Measurements from ENCODE around the gene TM9SF4.

The TM9SF4 gene, protein sequence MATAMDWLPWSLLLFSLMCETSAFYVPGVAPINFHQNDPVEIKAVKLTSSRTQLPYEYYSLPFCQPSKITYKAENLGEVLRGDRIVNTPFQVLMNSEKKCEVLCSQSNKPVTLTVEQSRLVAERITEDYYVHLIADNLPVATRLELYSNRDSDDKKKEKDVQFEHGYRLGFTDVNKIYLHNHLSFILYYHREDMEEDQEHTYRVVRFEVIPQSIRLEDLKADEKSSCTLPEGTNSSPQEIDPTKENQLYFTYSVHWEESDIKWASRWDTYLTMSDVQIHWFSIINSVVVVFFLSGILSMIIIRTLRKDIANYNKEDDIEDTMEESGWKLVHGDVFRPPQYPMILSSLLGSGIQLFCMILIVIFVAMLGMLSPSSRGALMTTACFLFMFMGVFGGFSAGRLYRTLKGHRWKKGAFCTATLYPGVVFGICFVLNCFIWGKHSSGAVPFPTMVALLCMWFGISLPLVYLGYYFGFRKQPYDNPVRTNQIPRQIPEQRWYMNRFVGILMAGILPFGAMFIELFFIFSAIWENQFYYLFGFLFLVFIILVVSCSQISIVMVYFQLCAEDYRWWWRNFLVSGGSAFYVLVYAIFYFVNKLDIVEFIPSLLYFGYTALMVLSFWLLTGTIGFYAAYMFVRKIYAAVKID

GRCh38 chr20:32109392-32110172 is at the start of gene TM9SF4:
TSS of gene TM9SF4 (plus strand) at chr20:32109714. CDS start at chr20:32109741, 27 bp downstream.
- DNase-seq (ENCODE audit: low read depth, low spot score) = peak; percentile 92

DNA sequence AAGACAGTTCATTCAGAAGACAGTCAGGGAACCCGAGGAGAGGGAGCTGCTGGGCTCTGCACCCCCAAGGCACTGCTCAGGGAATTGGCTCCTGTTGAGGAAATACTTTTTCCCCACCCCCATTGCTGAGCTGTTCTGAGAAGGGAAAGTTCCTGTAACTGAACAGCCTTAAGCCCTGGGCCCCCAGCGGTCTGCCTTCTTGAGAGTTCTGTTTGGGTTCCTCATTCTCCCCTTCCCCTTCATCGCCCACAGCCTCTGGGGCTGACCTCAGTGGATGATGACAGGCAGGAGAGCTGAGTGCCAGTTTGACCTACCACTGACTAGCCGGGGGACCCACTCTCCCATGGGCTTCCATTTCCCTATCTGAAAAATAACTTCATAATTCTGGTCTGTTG is 46.7 kb upstream of the TM9SF4 start:
- no peak for DNase-seq (ENCODE audit: low read depth, low spot score)

- no peak for DNase-seq (ENCODE audit: low read depth, low spot score)
Measured at GRCh38 chr20:32063695-32064094, 45.8 kb upstream of the TM9SF4 start.

GRCh38 chr20:32064667-32065066 is 44.8 kb upstream of the TM9SF4 start:
- DNase-seq (ENCODE audit: low read depth, low spot score) = no peak

GRCh38 chr20:32067234-32067821 is 42.2 kb upstream of the TM9SF4 start:
- no peak for DNase-seq (ENCODE audit: low read depth, low spot score)

DNA sequence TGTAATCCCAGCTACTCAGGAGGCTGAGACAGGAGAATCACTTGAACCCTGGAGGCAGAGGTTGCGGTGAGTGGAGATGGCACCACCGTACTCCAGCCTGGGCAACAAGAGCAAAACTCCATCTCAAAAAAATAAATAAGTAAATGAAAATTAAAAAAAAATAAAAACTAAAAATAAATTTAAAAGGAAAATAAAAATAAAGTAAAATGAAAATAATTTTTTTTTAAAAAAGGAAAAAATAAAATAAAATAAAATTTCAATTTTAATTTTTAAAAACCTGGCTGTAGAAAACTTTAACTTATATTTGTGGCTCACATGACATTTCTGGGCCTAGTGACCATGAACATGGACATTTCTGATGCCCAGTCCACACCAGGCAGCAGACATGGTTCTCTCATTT is 41.3 kb upstream of the TM9SF4 start:
- DNase-seq (ENCODE audit: low read depth, low spot score) = no peak

- DNase-seq (ENCODE audit: low read depth, low spot score) = no peak
Measured at GRCh38 chr20:32069711-32070110, 39.8 kb upstream of the TM9SF4 start.

GRCh38 chr20:32070282-32070681 is 39.2 kb upstream of the TM9SF4 start:
- no peak for DNase-seq (ENCODE audit: low read depth, low spot score)

- no peak for DNase-seq (ENCODE audit: low read depth, low spot score)
Measured at GRCh38 chr20:32070690-32071213, 38.8 kb upstream of the TM9SF4 start.

DNA sequence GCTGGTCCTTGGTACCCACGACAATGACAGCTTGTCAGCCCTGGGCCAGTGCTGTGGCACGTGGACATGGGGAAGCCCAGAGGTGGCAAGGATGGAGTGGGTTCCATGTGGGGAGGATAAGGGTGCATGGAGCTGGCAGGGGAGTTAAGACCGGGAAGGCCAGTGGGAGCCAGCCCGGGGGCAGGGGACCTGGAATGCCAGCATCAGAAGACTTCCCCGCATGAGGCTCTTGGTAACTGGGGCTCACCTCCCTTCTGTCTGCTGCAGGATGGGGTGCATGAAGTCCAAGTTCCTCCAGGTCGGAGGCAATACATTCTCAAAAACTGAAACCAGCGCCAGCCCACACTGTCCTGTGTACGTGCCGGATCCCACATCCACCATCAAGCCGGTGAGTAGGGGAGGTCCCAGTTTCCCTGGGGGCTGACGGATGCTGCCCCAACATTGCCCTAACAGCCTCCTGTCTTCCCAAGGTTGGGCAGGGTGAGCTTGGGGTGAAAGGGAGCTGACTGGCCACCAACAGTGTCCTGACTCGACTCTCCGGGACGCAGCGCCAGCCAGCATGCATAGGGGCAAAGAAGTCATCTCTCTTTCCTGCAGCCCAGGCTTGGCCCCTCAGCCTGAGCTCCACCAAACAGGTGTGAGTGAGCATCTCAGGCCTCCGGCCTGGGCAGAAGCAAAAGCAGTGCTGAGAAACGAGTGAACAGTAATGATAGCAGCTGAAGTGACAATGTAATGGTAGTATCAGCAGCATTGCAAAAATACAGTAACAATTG is 37.9 kb upstream of the TM9SF4 start:
- DNase-seq (ENCODE audit: low read depth, low spot score) = no peak

GRCh38 chr20:32072168-32072750 is 37.3 kb upstream of the TM9SF4 start:
- no peak for DNase-seq (ENCODE audit: low read depth, low spot score)

DNA sequence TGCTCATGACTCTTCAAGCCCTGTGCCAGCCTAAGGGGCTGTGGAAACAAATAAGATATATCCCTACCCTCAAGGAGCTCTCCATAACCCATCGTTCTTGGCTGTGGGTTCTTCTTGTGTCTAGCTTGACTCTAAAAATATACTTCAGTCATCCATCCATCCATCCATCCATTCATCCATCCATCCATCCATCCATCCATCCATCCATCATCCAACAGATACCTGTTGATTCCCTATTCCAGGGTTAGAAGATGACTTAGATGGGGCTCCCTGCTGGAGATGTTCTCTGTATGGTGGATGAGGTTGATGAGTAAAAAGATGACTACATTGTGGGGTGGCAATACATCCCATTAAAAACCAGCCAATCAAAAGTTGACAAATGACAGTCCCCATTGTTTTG is 34.0 kb upstream of the TM9SF4 start:
- no peak for DNase-seq (ENCODE audit: low read depth, low spot score)

DNA sequence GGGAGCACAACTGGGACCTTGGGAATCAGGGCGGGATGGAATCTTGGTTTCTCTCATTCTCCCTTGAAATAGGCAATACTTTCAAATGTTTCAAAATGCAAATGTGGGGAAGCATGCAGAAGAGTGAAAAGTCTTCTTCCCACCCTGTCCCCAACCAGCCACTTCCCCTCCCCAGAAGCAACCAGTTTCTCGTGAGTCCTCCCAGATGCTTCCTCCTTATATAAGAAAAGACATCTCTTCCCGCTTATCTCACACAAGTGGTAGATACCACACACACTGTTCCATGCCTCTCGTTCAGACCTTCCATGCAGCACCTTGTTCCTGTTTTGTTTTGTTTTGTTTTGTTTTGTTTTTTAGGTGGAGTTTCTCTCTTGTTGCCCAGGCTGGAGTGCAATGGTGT is 32.3 kb upstream of the TM9SF4 start:
- no peak for DNase-seq (ENCODE audit: low read depth, low spot score)

GRCh38 chr20:32078322-32078721 is 31.2 kb upstream of the TM9SF4 start:
- no peak for DNase-seq (ENCODE audit: low read depth, low spot score)

DNA sequence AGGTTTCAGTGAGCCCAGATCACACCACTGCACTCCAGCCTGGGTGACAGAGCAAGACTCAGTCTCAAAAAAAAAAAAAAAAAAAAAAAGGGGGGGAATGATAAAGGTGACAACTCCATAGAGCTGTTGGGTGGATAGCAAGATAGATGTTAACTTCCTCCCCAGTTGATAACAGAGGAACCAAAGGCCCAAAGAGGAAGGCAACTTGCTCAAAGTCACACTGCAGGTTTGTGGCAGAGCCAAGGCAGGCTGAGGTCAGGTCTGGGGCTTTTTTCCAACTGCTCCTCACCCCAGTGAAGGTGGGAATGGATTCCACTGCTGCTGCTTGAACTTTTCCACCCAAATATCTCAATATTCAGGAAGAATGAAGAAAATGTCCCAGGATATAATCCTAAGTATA is 30.7 kb upstream of the TM9SF4 start:
- DNase-seq (ENCODE audit: low read depth, low spot score) = no peak

DNA sequence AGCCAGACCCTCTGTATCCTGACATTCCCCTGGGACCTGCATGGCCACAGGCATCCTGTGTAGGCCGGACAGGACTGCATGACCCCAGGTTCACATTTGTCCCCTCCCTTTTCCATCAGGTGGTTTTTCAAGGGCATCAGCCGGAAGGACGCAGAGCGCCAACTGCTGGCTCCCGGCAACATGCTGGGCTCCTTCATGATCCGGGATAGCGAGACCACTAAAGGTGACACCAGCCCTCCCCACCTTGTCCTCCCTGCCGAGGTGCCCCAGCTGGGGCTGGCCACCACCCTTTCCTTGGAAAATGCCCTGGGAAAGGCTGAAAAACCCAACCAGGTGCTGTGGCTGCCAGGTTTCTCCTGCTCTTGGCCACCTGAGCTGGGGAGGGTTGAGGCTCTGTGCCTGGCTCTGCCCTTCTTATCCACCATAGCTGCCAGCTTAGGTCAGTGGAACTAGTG is 29.8 kb upstream of the TM9SF4 start:
- no peak for DNase-seq (ENCODE audit: low read depth, low spot score)

GRCh38 chr20:32080783-32081182 is 28.7 kb upstream of the TM9SF4 start:
- no peak for DNase-seq (ENCODE audit: low read depth, low spot score)

DNA sequence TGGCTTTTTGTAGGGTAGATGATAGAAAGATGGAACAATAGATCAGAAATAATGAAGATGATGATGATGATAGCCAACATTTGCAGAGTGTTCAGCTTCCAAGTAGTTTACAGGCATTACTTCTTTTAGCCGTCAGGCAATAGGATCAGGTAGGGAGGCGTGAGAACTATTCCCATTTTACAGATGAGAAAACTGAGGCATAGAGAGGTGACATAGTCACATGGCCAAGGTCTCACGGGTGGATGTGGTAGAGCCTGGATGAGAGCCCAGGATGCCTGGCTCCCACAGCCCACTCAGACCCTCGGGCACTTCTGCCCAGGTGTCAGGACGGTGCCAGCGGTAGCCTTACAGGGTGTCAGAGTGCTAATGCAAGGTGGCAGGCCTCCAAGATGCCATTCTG is 26.0 kb upstream of the TM9SF4 start:
- no peak for DNase-seq (ENCODE audit: low read depth, low spot score)

GRCh38 chr20:32087070-32087469 is 22.4 kb upstream of the TM9SF4 start:
- DNase-seq (ENCODE audit: low read depth, low spot score) = no peak

- DNase-seq (ENCODE audit: low read depth, low spot score) = no peak
Measured at GRCh38 chr20:32088759-32089158, 20.8 kb upstream of the TM9SF4 start.

Data from smooth muscle cell of the brain vasculature (primary cell).